Lower lobe of right lung (tissue), 2 donors: ENCODE results near the gene C1orf167. TPM values are rescaled to one million over a fixed set of nuclear protein-coding genes. Genes with fewer than 3 reads are reported as not detected.
"Not testable (repeated sequence)": the region's sequence is repeated elsewhere in the genome, so short reads cannot be mapped to it uniquely, and the experiment has no call there.

ENCODE experiments used
- ATAC-seq, 2 donors: fragments of 200-7000 bp; cut with Tn5 transposase; one replicate each; pipeline ENCODE4 v1.9.1; 2020 to 2022; ENCODE audit warnings: mild to moderate bottlenecking in 2 of 2, moderate library complexity in 2 of 2
- DNase-seq: peaks from one replicate; pipeline ENCODE4 v3.0.0-alpha.2; 2020
- H3K27ac ChIP-seq: fragments of 200-600 bp; one replicate; pipeline ENCODE4 v1.8.0; 2022
- H3K27me3 ChIP-seq: fragments of 200-600 bp; one replicate; pipeline ENCODE4 v1.8.0; 2022; ENCODE audit warnings: low read depth
- H3K36me3 ChIP-seq: fragments of 200-600 bp; one replicate; pipeline ENCODE4 v1.8.0; 2022; ENCODE audit warnings: mild to moderate bottlenecking
- H3K4me1 ChIP-seq: fragments of 200-600 bp; one replicate; pipeline ENCODE4 v1.8.0; 2022
- H3K4me3 ChIP-seq: fragments of 200-600 bp; one replicate; pipeline ENCODE4 v1.8.0; 2022; ENCODE audit warnings: mild to moderate bottlenecking
- H3K9me3 ChIP-seq: fragments of 200-600 bp; one replicate; pipeline ENCODE4 v1.8.0; 2022
- intact Hi-C: fragments of 100-400 bp; cut with DNase I; formaldehyde crosslinking; loops from one replicate; pipeline ENCODE4 v1.11.0; 2022
- total RNA-seq: library from RNA; stranded (reverse); fragmentation: NEBNext Ultra II Directional; extraction: Animal tissue kit (Norgen Biotek cat#: 25700); gene quantifications from one replicate; pipeline ENCODE4 v1.2.1, GENCODE V29; 2021
- TF ChIP-seq, protein P1 (sequence below): fragments of 200-600 bp; IDR thresholded peaks from one replicate; pipeline ENCODE4 v1.8.0; 2022; ENCODE audit warnings: antibody characterized with exemption, mild to moderate bottlenecking
- donor health status: DM: no; HTN: yes; CAD: no; lungs with severe emphysema.

The C1orf167 gene
- total RNA-seq, 1 donor from 2014 or later: 2.2 TPM

DNA sequence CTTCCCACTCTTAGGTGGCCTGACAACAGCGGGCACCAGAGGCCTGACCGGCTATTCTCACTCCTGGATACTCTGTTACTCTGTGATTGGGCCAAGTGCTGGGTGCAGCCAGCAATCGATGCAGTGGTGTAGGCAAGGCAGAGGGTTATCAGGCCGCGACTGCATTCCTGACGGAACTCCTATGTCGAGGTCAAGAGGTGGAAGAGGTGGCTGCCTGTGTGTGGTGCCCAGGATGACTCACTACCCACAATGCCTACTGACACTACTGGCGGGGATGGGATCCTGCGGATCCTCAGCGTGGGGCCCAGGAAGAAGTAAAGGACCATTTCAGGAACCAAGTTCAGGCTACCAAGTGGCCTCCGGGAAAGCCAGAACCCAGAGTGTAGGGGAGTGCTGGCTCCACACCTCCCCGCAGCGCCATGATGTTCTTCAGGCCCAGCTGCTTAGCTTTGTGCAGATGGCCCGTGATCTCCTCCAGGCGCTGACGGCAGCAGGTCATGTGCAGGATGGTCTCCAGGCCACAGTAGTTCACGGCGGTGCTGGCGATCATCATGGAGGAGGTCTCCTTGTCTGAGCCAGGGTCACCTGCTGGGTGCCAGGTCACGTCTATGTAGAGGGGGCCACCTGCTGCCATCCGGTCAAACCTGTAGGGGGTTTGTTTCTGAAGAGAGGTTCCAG lies 38.9 kb downstream of the C1orf167 start:
- intact Hi-C loops: no loop called here
- H3K36me3 ChIP-seq: peaks cover 52% of the 10 kb centered on the region

DNA sequence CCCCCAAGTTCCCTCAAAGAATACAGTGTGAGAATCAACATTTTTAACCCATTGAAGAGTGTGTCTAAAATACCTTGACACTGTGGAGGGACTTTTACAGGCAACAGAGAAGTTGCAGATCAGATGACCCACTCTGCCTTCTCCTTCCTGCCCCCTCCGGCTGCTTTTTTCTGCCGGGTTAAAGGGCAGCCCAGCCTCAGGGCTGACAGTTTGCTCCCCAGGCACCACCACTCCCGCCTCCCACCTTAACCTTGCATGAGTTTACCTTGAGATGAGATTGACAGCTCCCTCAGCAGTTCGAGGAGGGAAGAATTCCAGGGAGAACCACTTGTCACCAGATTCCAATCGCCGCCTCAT lies 40.6 kb downstream of the C1orf167 start:
- intact Hi-C loops: no loop called here
- Histone ChIP-seq H3K9me3 (no peaks in the 10 kb centered on the region), H3K36me3 (peaks cover 45% of the 10 kb centered on the region), H3K27me3 (no peaks in the 10 kb centered on the region), H3K4me1 (peaks cover 63% of the 10 kb centered on the region), H3K27ac (peak overlapping the region; percentile 96), H3K4me3 (peak overlapping the region; percentile 82)
- TF ChIP-seq, protein P1, sequence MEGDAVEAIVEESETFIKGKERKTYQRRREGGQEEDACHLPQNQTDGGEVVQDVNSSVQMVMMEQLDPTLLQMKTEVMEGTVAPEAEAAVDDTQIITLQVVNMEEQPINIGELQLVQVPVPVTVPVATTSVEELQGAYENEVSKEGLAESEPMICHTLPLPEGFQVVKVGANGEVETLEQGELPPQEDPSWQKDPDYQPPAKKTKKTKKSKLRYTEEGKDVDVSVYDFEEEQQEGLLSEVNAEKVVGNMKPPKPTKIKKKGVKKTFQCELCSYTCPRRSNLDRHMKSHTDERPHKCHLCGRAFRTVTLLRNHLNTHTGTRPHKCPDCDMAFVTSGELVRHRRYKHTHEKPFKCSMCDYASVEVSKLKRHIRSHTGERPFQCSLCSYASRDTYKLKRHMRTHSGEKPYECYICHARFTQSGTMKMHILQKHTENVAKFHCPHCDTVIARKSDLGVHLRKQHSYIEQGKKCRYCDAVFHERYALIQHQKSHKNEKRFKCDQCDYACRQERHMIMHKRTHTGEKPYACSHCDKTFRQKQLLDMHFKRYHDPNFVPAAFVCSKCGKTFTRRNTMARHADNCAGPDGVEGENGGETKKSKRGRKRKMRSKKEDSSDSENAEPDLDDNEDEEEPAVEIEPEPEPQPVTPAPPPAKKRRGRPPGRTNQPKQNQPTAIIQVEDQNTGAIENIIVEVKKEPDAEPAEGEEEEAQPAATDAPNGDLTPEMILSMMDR: no peak
- ATAC-seq (no peak), DNase-seq (no peak)

More for the DNA sequence above, 38.9 kb downstream of the C1orf167 start:
- ATAC-seq (no peak), DNase-seq (no peak)
- Histone ChIP-seq H3K4me1 (peaks cover 68% of the 10 kb centered on the region), H3K27ac (no peak overlapping the region), H3K27me3 (no peaks in the 10 kb centered on the region), H3K4me3 (no peak overlapping the region), H3K9me3 (no peaks in the 10 kb centered on the region)
- TF ChIP-seq, protein P1: no peak

- Histone ChIP-seq H3K36me3 (peaks cover 41% of the 10 kb centered on the region), H3K27ac (peak overlapping the region; percentile 96), H3K4me3 (peak overlapping the region; percentile 82), H3K4me1 (peaks cover 61% of the 10 kb centered on the region), H3K9me3 (no peaks in the 10 kb centered on the region), H3K27me3 (no peaks in the 10 kb centered on the region)
- DNase-seq: peak; percentile 93
- intact Hi-C loops: no loop called here
- TF ChIP-seq, protein P1: no peak
- peak; percentile 66 to 70 for ATAC-seq
Observed at GRCh38 chr1:11802973-11803885, 41.2 kb downstream of the C1orf167 start.

GRCh38 chr1:11803924-11804665 lies 42.1 kb downstream of the C1orf167 start:
- H3K9me3 ChIP-seq, DNase-seq, H3K27me3 ChIP-seq, intact Hi-C loops: not testable (repeated sequence)
- Histone ChIP-seq H3K27ac (peak overlapping the region; percentile 96), H3K4me3 (peak overlapping the region; percentile 82), H3K4me1 (peaks cover 65% of the 10 kb centered on the region), H3K36me3 (peaks cover 41% of the 10 kb centered on the region)
- ATAC-seq: peak in 1 of 2 donors; percentile 0

DNA sequence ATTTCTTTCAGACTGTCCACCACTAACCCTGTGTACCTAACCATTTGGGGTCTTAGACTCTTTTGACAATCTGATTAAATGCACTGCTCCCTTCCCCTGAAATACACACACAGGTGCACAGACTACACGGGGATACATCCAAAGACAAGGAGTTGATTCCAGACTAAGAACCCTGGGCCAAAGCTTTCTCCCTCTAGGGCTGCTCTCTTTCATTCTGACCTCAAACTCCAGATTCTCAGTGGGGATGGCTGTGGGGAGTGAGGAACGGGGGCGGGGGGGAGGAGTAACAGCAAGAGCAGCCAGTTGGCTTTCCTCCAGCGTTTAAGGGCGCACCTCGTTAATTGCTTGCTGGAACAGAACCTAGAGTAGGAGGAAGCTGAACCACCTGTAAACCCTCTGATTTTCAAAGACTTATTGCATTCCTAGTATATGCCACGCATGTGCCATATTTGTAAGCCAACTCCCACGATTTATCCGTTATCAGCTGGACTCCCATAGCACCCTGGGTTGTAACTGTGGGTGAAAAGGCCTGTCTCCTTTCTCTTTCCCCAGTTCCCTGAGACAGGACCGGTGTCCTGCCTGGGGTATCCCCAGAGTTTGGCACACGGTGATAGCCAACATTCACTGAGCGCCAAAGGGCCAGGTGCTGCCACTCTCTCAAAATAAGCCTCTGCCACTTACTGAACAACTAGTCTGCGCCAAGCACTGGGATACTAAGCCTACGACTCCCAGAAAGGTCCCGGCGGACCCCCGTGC lies 42.9 kb downstream of the C1orf167 start:
- peak overlapping the region; percentile 96 for H3K27ac ChIP-seq
- H3K9me3 ChIP-seq: no peaks in the 10 kb centered on the region
- DNase-seq (peak; percentile 69), ATAC-seq (peak; percentile 4 to 32)
- H3K27me3 ChIP-seq: no peaks in the 10 kb centered on the region
- peak overlapping the region; percentile 82 for H3K4me3 ChIP-seq
- peaks cover 66% of the 10 kb centered on the region for H3K4me1 ChIP-seq
- intact Hi-C loops: no loop called here
- H3K36me3 ChIP-seq: peaks cover 39% of the 10 kb centered on the region
- TF ChIP-seq, protein P1: no peak
